ENCODE results near the gene PCDH17. TPM values are rescaled to one million over a fixed set of nuclear protein-coding genes. Genes with fewer than 3 reads are reported as not detected.

Gene PCDH17
- total and polyA plus RNA-seq, 10 of the 15 experiments (the other 5 are each of a cell fraction or from before 2014, with no cell fraction given): under 0.01 to 0.58 (median 0.07) TPM; not detected in 6

GRCh38 chr13:57698851-57699250 is 67.3 kb downstream of the PCDH17 start (continued):
- TF ChIP-seq SUZ12 (IDR thresholded peaks at IDR 0.05; ENCODE audit: unreplicated experiment) (no peak), CHD4 (IDR thresholded peaks at IDR 0.05) (no peak)

- FAIRE-seq: no peak
- H3K4me2 ChIP-seq (ENCODE audit: control insufficient read depth, insufficient read depth): no peak overlapping the region
- no peak overlapping the region for H3K27ac ChIP-seq (ENCODE audit: control insufficient read depth, insufficient read depth)
Measured at GRCh38 chr13:57704031-57704430, 72.5 kb downstream of the PCDH17 start.

More at GRCh38 chr13:57704031-57704430, 72.5 kb downstream of the PCDH17 start:
- CTCF ChIA-PET: interaction anchor here (0.6 kb wide), 1 partner anchor 10 kb away, joined by 3 read pairs; no protein-coding TSS in a partner anchor
- no peaks in the 10 kb centered on the region for H3K9me3 ChIP-seq (replicated peaks; ENCODE audit: control insufficient read depth, insufficient read depth, low read length)
- TF ChIP-seq MYC (IDR thresholded peaks at IDR 0.05; ENCODE audit: insufficient read depth, insufficient read length, insufficient replicate concordance, low read length, severe bottlenecking) (no peak), CHD2 (IDR thresholded peaks at IDR 0.05; ENCODE audit: borderline replicate concordance, low read depth, low read length) (no peak), NR2C2 (IDR thresholded peaks at IDR 0.05; ENCODE audit: borderline replicate concordance, control insufficient read depth, insufficient read length, low read depth) (no peak), BCLAF1 (IDR thresholded peaks at IDR 0.05) (no peak), TAF1 (IDR thresholded peaks at IDR 0.05; ENCODE audit: borderline replicate concordance, low read depth, low read length) (no peak), IKZF2 (IDR thresholded peaks at IDR 0.05) (no peak), REST (IDR thresholded peaks at IDR 0.05; ENCODE audit: low read depth, low read length) (no peak), MTA2 (IDR thresholded peaks at IDR 0.05; ENCODE audit: low read depth) (no peak), TARDBP (IDR thresholded peaks at IDR 0.05; ENCODE audit: borderline replicate concordance) (no peak), CEBPB (IDR thresholded peaks at IDR 0.05; ENCODE audit: borderline replicate concordance in 1 of 2, low read depth in 2 of 2, low read length in 2 of 2) (no peak), NBN (IDR thresholded peaks at IDR 0.05) (no peak)
- POLR2A ChIA-PET: interaction anchor here (1.5 kb wide), 1 partner anchor 13 kb away, joined by 3 read pairs; no protein-coding TSS in a partner anchor
- ATAC-seq: no peak
- no peak overlapping the region for H2AFZ ChIP-seq (ENCODE audit: control insufficient read depth, low read depth, low read length)
- H4K20me1 ChIP-seq (ENCODE audit: control insufficient read depth, insufficient read depth): no peaks in the 10 kb centered on the region
- no peak overlapping the region for H3K9ac ChIP-seq (ENCODE audit: control insufficient read depth, insufficient read depth, low read length)
- in situ Hi-C loops (cut with MboI) (no loop called here), intact Hi-C loops (cut with micrococcal nuclease; ENCODE audit: unreplicated experiment) (no loop called here)
- no peaks in the 10 kb centered on the region for H3K79me2 ChIP-seq (ENCODE audit: control insufficient read depth, insufficient read depth, low read length)
- no peaks in the 10 kb centered on the region for H3K4me1 ChIP-seq (ENCODE audit: control insufficient read depth, insufficient read depth, low read length)
- 46% methylated on average over 2 of the region's 2 CpGs for WGBS (ENCODE audit: insufficient coverage, insufficient replicate concordance, low lambda C conversion rate, missing lambda C conversion rate)
- no peak for DNase-seq (ENCODE audit: low read depth, low spot score)
- SMC1A ChIA-PET (ENCODE audit: uncharacterized antibody, unreplicated experiment): interaction anchor here (1.1 to 1.2 kb wide), 2 partner anchors 11 to 22 kb away, joined by 3 to 4 read pairs; no protein-coding TSS in a partner anchor
- no TSS peak for BruUV-seq (replicated peaks)
- RAD21 ChIA-PET (ENCODE audit: unreplicated experiment): no interaction called here
- no peaks in the 10 kb centered on the region for H3K27me3 ChIP-seq (replicated peaks in 1 of 2; ENCODE audit: control insufficient read depth in 2 of 2, insufficient read depth in 2 of 2, low read length in 1 of 2)
- H3K36me3 ChIP-seq (ENCODE audit: control insufficient read depth in 2 of 2, insufficient read depth in 2 of 2, low read length in 1 of 2): no peaks in the 10 kb centered on the region
- H3K4me3 ChIP-seq: no peak overlapping the region

Data from GM12878 (cell line).